Measurements from ENCODE around the gene POLD4.
"Not testable (repeated sequence)": the region's sequence is repeated elsewhere in the genome, so short reads cannot be mapped to it uniquely, and the experiment has no call there.

Gene POLD4

GRCh38 chr11:67353317-67354074 lies at the start of gene POLD4:
Gene POLD4, minus strand, starts transcription at chr11:67353546. Its CDS starts 147 bp downstream, at chr11:67353399.
- DNase-seq (ENCODE audit: low read depth in 2 of 2): peak; percentile 92 to 96

- not testable (repeated sequence) for DNase-seq (ENCODE audit: low read depth in 2 of 2)
Measured at GRCh38 chr11:67403085-67403484, 49.7 kb upstream of the POLD4 start.

GRCh38 chr11:67402192-67402839 lies 49.0 kb upstream of the POLD4 start:
- not testable (repeated sequence) for DNase-seq (ENCODE audit: low read depth in 2 of 2)

GRCh38 chr11:67401495-67402191 lies 48.3 kb upstream of the POLD4 start, which contains the start of gene PPP1CA:
Gene PPP1CA, minus strand, starts transcription at chr11:67401858. Its CDS starts 76 bp downstream, at chr11:67401782.
- peak; percentile 92 to 94 for DNase-seq (ENCODE audit: low read depth in 2 of 2)

GRCh38 chr11:67400942-67401494 lies 47.7 kb upstream of the POLD4 start:
- DNase-seq (ENCODE audit: low read depth in 2 of 2): no peak

GRCh38 chr11:67400251-67400941 lies 47.0 kb upstream of the POLD4 start:
- no peak for DNase-seq (ENCODE audit: low read depth in 2 of 2)

GRCh38 chr11:67398661-67399563 lies 45.6 kb upstream of the POLD4 start:
- DNase-seq (ENCODE audit: low read depth in 2 of 2): no peak

GRCh38 chr11:67397986-67398660 lies 44.8 kb upstream of the POLD4 start:
- no peak for DNase-seq (ENCODE audit: low read depth in 2 of 2)

- DNase-seq (ENCODE audit: low read depth in 2 of 2): no peak
Measured at GRCh38 chr11:67397536-67397935, 44.2 kb upstream of the POLD4 start.

- no peak for DNase-seq (ENCODE audit: low read depth in 2 of 2)
Measured at GRCh38 chr11:67396587-67397389, 43.4 kb upstream of the POLD4 start.

GRCh38 chr11:67396259-67396581 lies 42.9 kb upstream of the POLD4 start:
- DNase-seq (ENCODE audit: low read depth in 2 of 2): no peak

GRCh38 chr11:67395555-67396258 lies 42.4 kb upstream of the POLD4 start:
- no peak for DNase-seq (ENCODE audit: low read depth in 2 of 2)

GRCh38 chr11:67393990-67394389 lies 40.6 kb upstream of the POLD4 start:
- no peak for DNase-seq (ENCODE audit: low read depth in 2 of 2)

GRCh38 chr11:67393437-67393836 lies 40.1 kb upstream of the POLD4 start:
- DNase-seq (ENCODE audit: low read depth in 2 of 2): no peak

GRCh38 chr11:67392183-67392715 lies 38.9 kb upstream of the POLD4 start:
- no peak for DNase-seq (ENCODE audit: low read depth in 2 of 2)

- peak; percentile 83 to 91 for DNase-seq (ENCODE audit: low read depth in 2 of 2)
Measured at GRCh38 chr11:67391304-67392182, 38.2 kb upstream of the POLD4 start, which contains the start of gene RAD9A. Gene RAD9A, plus strand, starts transcription at chr11:67391986. Its CDS starts 59 bp downstream, at chr11:67392045.

GRCh38 chr11:67390947-67391303 lies 37.6 kb upstream of the POLD4 start:
- no peak for DNase-seq (ENCODE audit: low read depth in 2 of 2)
